ENCODE data around the gene GMIP. TPM values are rescaled to one million over a fixed set of nuclear protein-coding genes. Genes with fewer than 3 reads are reported as not detected.
A peak's percentile ranks its signal among the peaks of the same experiment; 100 is the strongest.
"Not testable (repeated sequence)": the region's sequence is repeated elsewhere in the genome, so short reads cannot be mapped to it uniquely, and the experiment has no call there.

GMIP gene
- total RNA-seq (2013): 62.6 TPM
- polyA plus RNA-seq: 10 to 100 TPM; 41.4 to 91.4 (median 75.1) TPM
- polyA minus RNA-seq: 82.4 and 103 TPM in 2 replicates
- total RNA-seq: 31.0 to 132 (median 78.7) reads per million in 11 experiments

- peak within 1 kb of the TSS; percentile 80 to 95 (median 94) for H3K4me3 ChIP-seq (replicated peaks in 1 of 3; ENCODE audit: low read depth in 2 of 3, low read length in 3 of 3)
These were observed at the start of gene GMIP for GRCh38 chr19:19643158-19644053. Gene GMIP (minus strand): TSS chr19:19643657. CDS start chr19:19643529, 128 bp downstream.

GRCh38 chr19:19691683-19692082 lies 48.2 kb upstream of the GMIP start:
- H3K9ac ChIP-seq (ENCODE audit: insufficient read depth, low read length, poor library complexity, severe bottlenecking): no peak overlapping the region
- H2AFZ ChIP-seq (ENCODE audit: insufficient read depth, low read depth, low read length, poor library complexity, severe bottlenecking): no peak overlapping the region
- H3K79me2 ChIP-seq (ENCODE audit: insufficient read depth, low read length): no peaks in the 10 kb centered on the region
- H3K27me3 ChIP-seq (ENCODE audit: control insufficient read depth in 2 of 2, insufficient read depth in 2 of 2, low read length in 2 of 2): no peaks in the 10 kb centered on the region
- H3K27me3 Mint-ChIP-seq (ENCODE audit: low read depth in 3 of 3): no peaks in the 10 kb centered on the region
- intact Hi-C loops (cut with micrococcal nuclease): no loop called here
- H3K4me1 ChIP-seq (ENCODE audit: control insufficient read depth in 1 of 2, insufficient read depth in 2 of 2, low read length in 2 of 2): no peaks in the 10 kb centered on the region
- H3K9me3 ChIP-seq (replicated peaks in 1 of 2; ENCODE audit: control insufficient read depth in 1 of 2, insufficient read depth in 1 of 2, low read length in 2 of 2): peaks cover 69 to 75% of the 10 kb centered on the region in 2 donors
- H3K27ac Mint-ChIP-seq: no peak overlapping the region
- DNase-seq: no peak
- no peak overlapping the region for H3K4me2 ChIP-seq (replicated peaks; ENCODE audit: extremely low read depth, low read length, poor library complexity, severe bottlenecking)
- 82% methylated on average over 5 of the region's 10 CpGs for WGBS (ENCODE audit: insufficient coverage)
- no peak overlapping the region for H3K4me3 ChIP-seq (replicated peaks in 1 of 3; ENCODE audit: low read depth in 2 of 3, low read length in 3 of 3)
- H3K4me3 Mint-ChIP-seq: no peak overlapping the region
- H3K36me3 Mint-ChIP-seq: peaks cover 1 to 3% of the 10 kb centered on the region in 2 donors
- no peaks in the 10 kb centered on the region for H3K4me1 Mint-ChIP-seq
- TF ChIP-seq, protein P1, sequence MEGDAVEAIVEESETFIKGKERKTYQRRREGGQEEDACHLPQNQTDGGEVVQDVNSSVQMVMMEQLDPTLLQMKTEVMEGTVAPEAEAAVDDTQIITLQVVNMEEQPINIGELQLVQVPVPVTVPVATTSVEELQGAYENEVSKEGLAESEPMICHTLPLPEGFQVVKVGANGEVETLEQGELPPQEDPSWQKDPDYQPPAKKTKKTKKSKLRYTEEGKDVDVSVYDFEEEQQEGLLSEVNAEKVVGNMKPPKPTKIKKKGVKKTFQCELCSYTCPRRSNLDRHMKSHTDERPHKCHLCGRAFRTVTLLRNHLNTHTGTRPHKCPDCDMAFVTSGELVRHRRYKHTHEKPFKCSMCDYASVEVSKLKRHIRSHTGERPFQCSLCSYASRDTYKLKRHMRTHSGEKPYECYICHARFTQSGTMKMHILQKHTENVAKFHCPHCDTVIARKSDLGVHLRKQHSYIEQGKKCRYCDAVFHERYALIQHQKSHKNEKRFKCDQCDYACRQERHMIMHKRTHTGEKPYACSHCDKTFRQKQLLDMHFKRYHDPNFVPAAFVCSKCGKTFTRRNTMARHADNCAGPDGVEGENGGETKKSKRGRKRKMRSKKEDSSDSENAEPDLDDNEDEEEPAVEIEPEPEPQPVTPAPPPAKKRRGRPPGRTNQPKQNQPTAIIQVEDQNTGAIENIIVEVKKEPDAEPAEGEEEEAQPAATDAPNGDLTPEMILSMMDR (IDR thresholded peaks at IDR 0.05): no peak
- H3K27ac ChIP-seq (ENCODE audit: low read depth in 1 of 2, low read length in 2 of 2): no peak overlapping the region
- H4K20me1 ChIP-seq (ENCODE audit: insufficient read depth, low read length): no peaks in the 10 kb centered on the region
- H3K36me3 ChIP-seq (replicated peaks in 1 of 2; ENCODE audit: control insufficient read depth in 1 of 2, insufficient read depth in 2 of 2, low read length in 2 of 2): no peaks in the 10 kb centered on the region
- H3K9me3 Mint-ChIP-seq: peaks cover 5 to 76% (median 72%) of the 10 kb centered on the region in 7 donors

More at GRCh38 chr19:19643158-19644053, at the start of gene GMIP:
- peak within 1 kb of the TSS; percentile 84 to 95 for H3K27ac ChIP-seq (ENCODE audit: low read depth in 1 of 2, low read length in 2 of 2)
- H4K20me1 ChIP-seq (ENCODE audit: insufficient read depth, low read length): peaks cover 37% of the 10 kb centered on the region
- H3K4me2 ChIP-seq (replicated peaks; ENCODE audit: extremely low read depth, low read length, poor library complexity, severe bottlenecking): peak within 1 kb of the TSS; percentile 97
- peaks cover 24% of the 10 kb centered on the region for H3K4me1 Mint-ChIP-seq
- peak within 1 kb of the TSS; percentile 94 for H3K9ac ChIP-seq (ENCODE audit: insufficient read depth, low read length, poor library complexity, severe bottlenecking)
- no peaks in the 10 kb centered on the region for H3K9me3 ChIP-seq (replicated peaks in 1 of 2; ENCODE audit: control insufficient read depth in 1 of 2, insufficient read depth in 1 of 2, low read length in 2 of 2)
- H2AFZ ChIP-seq (ENCODE audit: insufficient read depth, low read depth, low read length, poor library complexity, severe bottlenecking): peak within 1 kb of the TSS; percentile 82
- peaks cover 32 to 36% of the 10 kb centered on the region in 2 donors for H3K4me1 ChIP-seq (ENCODE audit: control insufficient read depth in 1 of 2, insufficient read depth in 2 of 2, low read length in 2 of 2)
- H3K27ac Mint-ChIP-seq: peak within 1 kb of the TSS; percentile 91 to 98 (median 96)
- under 1% methylated on average over 44 of the region's 50 CpGs for WGBS (ENCODE audit: insufficient coverage)
- H3K9me3 Mint-ChIP-seq: no peaks in the 10 kb centered on the region
- no peaks in the 10 kb centered on the region for H3K27me3 ChIP-seq (ENCODE audit: control insufficient read depth in 2 of 2, insufficient read depth in 2 of 2, low read length in 2 of 2)
- peak within 1 kb of the TSS; percentile 99 for H3K4me3 Mint-ChIP-seq
- DNase-seq: peak; percentile 64 to 70 (median 70)
- intact Hi-C loops (cut with micrococcal nuclease): loop anchor here (1.0 to 2.0 kb wide), 2 partner anchors 111 kb away; no protein-coding TSS in a partner anchor
- TF ChIP-seq, protein P1 (IDR thresholded peaks at IDR 0.05): peak; percentile 92
- H3K27me3 Mint-ChIP-seq (ENCODE audit: low read depth in 3 of 3): peaks cover 0 to 1% (median 0%) of the 10 kb centered on the region in 3 donors
- peaks cover 64 to 72% of the 10 kb centered on the region in 2 donors for H3K36me3 ChIP-seq (replicated peaks in 1 of 2; ENCODE audit: control insufficient read depth in 1 of 2, insufficient read depth in 2 of 2, low read length in 2 of 2)
- H3K36me3 Mint-ChIP-seq: peaks cover 48 to 78% of the 10 kb centered on the region in 2 donors
- peaks cover 48% of the 10 kb centered on the region for H3K79me2 ChIP-seq (ENCODE audit: insufficient read depth, low read length)

GRCh38 chr19:19689023-19689422 lies 45.6 kb upstream of the GMIP start:
- peaks cover 10 to 76% (median 72%) of the 10 kb centered on the region in 7 donors for H3K9me3 Mint-ChIP-seq
- H3K4me3 Mint-ChIP-seq; H3K27me3 ChIP-seq (ENCODE audit: control insufficient read depth in 2 of 2, insufficient read depth in 2 of 2, low read length in 2 of 2); H3K4me2 ChIP-seq (replicated peaks; ENCODE audit: extremely low read depth, low read length, poor library complexity, severe bottlenecking); H2AFZ ChIP-seq (ENCODE audit: insufficient read depth, low read depth, low read length, poor library complexity, severe bottlenecking); H3K27ac ChIP-seq (ENCODE audit: low read depth in 1 of 2, low read length in 2 of 2); H3K4me1 ChIP-seq (ENCODE audit: control insufficient read depth in 1 of 2, insufficient read depth in 2 of 2, low read length in 2 of 2); H3K27me3 Mint-ChIP-seq (ENCODE audit: low read depth in 3 of 3); H3K9ac ChIP-seq (ENCODE audit: insufficient read depth, low read length, poor library complexity, severe bottlenecking); intact Hi-C loops (cut with micrococcal nuclease); H3K4me3 ChIP-seq (replicated peaks in 1 of 3; ENCODE audit: low read depth in 2 of 3, low read length in 3 of 3); H3K27ac Mint-ChIP-seq; H3K36me3 ChIP-seq (replicated peaks in 1 of 2; ENCODE audit: control insufficient read depth in 1 of 2, insufficient read depth in 2 of 2, low read length in 2 of 2); H3K79me2 ChIP-seq (ENCODE audit: insufficient read depth, low read length); H4K20me1 ChIP-seq (ENCODE audit: insufficient read depth, low read length); H3K36me3 Mint-ChIP-seq; DNase-seq; H3K4me1 Mint-ChIP-seq: not testable (repeated sequence)
- WGBS (ENCODE audit: insufficient coverage): no CpG with 5 or more reads among the region's 10 CpGs
- peaks cover 72 to 73% of the 10 kb centered on the region in 2 donors for H3K9me3 ChIP-seq (replicated peaks in 1 of 2; ENCODE audit: control insufficient read depth in 1 of 2, insufficient read depth in 1 of 2, low read length in 2 of 2)
